Subcutaneous adipose tissue (tissue), 4 donors: ENCODE data around the gene EBP. TPM values are rescaled to one million over a fixed set of nuclear protein-coding genes. Genes with fewer than 3 reads are reported as not detected.

Source experiments
- CTCF ChIP-seq: fragments of 450-650 bp; IDR thresholded peaks from one replicate; pipeline ENCODE4 v1.5.1; 2016; ENCODE audit warnings: low read depth, mild to moderate bottlenecking, control low read depth, antibody characterized with exemption, moderate library complexity
- total RNA-seq, 4 donors: library from RNA; depleted of rRNA; stranded (reverse); fragments of >200 nt; gene quantifications; one replicate each; pipeline ENCODE4 v1.1.0, GENCODE V29; 2016

EBP gene
- total RNA-seq, 4 donors from 2014 or later: 6.0 to 33.5 (median 15.3) TPM

- no peak for TF ChIP-seq CTCF
Observed at GRCh38 chrX:48493890-48494364, 27.7 kb upstream of the EBP start.

GRCh38 chrX:48496660-48497059 is 24.9 kb upstream of the EBP start:
- no peak for TF ChIP-seq CTCF

GRCh38 chrX:48497871-48498270 is 23.7 kb upstream of the EBP start:
- TF ChIP-seq CTCF: no peak

- TF ChIP-seq CTCF: no peak
Observed at GRCh38 chrX:48498374-48498809, 23.2 kb upstream of the EBP start.

- no peak for TF ChIP-seq CTCF
Observed at GRCh38 chrX:48504261-48504660, 17.3 kb upstream of the EBP start.

- TF ChIP-seq CTCF: no peak
Observed at GRCh38 chrX:48505481-48505880, 16.1 kb upstream of the EBP start.

GRCh38 chrX:48507246-48507645 is 14.4 kb upstream of the EBP start:
- no peak for TF ChIP-seq CTCF
